ENCODE measurements around the gene VAV3.

The VAV3 gene

DNA sequence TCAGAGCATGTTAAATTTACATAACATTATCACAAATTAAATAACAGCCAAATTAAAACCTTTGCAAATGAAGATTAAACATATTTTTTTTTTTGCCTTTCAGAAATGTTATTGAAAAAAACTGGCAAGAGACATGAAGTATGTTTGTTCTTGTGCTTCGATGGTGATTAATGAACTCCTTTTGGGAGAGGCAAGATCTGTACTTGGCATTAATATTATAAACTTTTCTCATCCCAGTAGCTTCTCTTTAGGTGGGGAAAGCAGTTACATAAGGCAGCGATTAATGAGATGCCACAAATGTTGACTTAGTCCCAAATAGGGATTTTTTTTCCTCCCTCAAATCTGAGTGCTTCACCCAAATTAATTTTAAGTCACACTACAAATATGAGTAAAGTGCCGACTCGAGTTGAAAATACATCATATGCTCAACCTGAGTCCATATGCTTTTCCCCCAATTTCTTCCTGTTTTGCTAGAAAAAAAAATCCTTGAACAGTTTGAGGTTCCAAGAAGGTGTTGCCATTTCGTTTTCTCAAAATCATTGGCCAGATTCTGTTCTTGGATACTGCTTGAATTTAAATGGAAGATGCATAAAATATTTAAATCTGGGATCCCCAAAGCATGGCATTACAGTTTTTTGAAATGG, 294.5 kb downstream of the VAV3 start:
- no peaks in the 10 kb centered on the region for H3K4me1 Mint-ChIP-seq
- no peak overlapping the region for H3K27ac Mint-ChIP-seq
- no peaks in the 10 kb centered on the region for H3K27me3 Mint-ChIP-seq (ENCODE audit: low read depth, poor library complexity)
- TF ChIP-seq CTCF (IDR thresholded peaks at IDR 0.05), result no peak
- no peak overlapping the region for H3K4me3 Mint-ChIP-seq
- no peak for DNase-seq
- no peaks in the 10 kb centered on the region for H3K36me3 Mint-ChIP-seq (ENCODE audit: low read depth)
- H3K9me3 Mint-ChIP-seq, result peaks cover 6% of the 10 kb centered on the region

DNA sequence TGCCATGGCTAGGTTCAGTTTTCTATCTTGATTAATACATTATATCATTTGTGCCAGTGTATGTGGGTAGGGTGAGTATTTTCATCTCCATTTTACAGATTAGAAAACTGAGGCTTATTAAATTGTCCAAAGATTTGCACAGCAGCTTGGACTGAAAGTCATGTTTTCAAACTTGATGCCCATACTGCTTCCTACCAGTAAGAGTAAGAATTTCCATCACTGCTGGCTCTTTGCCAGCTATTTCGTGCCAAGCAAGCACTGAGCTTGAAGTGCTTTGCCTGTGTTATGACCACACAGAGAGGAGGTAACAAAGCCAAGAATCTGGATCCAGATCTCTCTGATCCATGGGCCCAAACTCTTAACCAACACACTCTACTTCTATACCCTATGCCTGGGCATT, 295.0 kb downstream of the VAV3 start:
- no peaks in the 10 kb centered on the region for H3K27me3 Mint-ChIP-seq (ENCODE audit: low read depth, poor library complexity)
- H3K4me1 Mint-ChIP-seq, result no peaks in the 10 kb centered on the region
- no peak overlapping the region for H3K4me3 Mint-ChIP-seq
- H3K36me3 Mint-ChIP-seq (ENCODE audit: low read depth), result no peaks in the 10 kb centered on the region
- no peak for DNase-seq
- peaks cover 4% of the 10 kb centered on the region for H3K9me3 Mint-ChIP-seq
- H3K27ac Mint-ChIP-seq, result no peak overlapping the region
- no peak for TF ChIP-seq CTCF (IDR thresholded peaks at IDR 0.05)

GRCh38 chr1:107668762-107669161, 296.2 kb downstream of the VAV3 start:
- H3K36me3 Mint-ChIP-seq (ENCODE audit: low read depth), result no peaks in the 10 kb centered on the region
- H3K4me1 Mint-ChIP-seq, result no peaks in the 10 kb centered on the region
- no peaks in the 10 kb centered on the region for H3K9me3 Mint-ChIP-seq
- no peaks in the 10 kb centered on the region for H3K27me3 Mint-ChIP-seq (ENCODE audit: low read depth, poor library complexity)
- H3K4me3 Mint-ChIP-seq, result no peak overlapping the region
- peak overlapping the region; percentile 17 for H3K27ac Mint-ChIP-seq
- no peak for TF ChIP-seq CTCF (IDR thresholded peaks at IDR 0.05)
- DNase-seq, result no peak

DNA sequence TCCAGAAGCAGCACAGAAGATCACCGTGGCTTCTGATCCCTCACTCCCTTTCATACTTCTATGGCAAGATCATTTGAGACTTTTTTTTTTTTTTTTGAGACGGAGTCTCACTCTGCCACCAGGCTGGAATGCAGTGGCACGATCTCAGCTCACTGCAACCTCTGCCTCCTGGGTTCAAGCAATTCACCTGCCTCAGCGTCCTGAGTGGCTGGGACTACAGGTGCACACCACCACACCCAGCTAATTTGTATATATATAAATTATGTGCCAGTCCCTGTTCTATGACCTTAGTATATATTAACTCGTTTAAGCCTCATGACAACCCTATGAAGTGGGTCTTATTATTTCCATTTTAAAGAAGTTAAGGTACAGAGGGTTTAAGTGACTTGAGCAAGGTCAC, 298.5 kb downstream of the VAV3 start:
- no peak for TF ChIP-seq CTCF (IDR thresholded peaks at IDR 0.05)
- H3K27ac Mint-ChIP-seq, result no peak overlapping the region

DNA sequence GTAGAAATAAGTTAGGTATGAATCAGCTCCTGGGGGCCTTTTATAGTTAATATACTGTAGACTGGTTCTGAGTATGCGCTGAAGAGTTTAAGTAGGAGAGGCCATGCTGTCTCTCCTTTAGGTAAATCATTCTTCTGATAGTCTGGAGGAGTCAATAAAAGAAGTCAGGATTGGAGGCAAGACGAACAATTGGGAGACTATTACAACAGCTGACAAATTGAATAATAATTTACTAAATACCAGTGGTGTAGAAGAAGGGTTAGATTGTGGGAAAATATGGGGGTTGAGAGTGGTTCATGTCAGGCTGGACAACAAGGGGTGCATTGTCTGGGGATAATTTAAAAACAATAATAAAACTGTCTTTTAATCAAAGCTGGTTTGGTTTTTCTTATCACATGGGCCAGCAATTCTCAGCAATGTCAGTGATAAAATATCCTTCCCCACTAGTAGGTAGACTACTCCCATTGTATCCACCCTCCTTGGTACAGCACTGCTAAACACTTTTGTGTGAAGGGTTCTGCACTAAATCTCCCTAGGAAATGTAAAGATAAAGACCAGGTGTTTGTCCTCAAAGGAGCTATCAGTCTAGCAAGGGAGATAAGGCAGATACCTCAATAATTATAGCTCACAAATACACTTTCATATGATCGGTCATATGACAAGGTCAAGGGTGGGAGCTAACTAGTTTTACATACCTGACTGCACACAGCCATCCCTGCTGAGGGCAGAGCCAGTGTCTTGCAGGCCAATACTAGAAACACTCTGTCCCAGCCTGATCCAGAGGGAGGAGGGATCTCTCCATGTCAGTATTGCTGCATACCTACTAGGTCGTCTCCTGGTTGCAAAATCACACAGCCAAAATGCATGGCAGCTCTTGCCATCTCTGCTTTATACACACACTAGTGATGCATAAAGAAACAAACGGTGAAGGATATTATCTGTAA, 299.7 kb downstream of the VAV3 start:
- H3K36me3 Mint-ChIP-seq (ENCODE audit: low read depth), result no peaks in the 10 kb centered on the region
- no peaks in the 10 kb centered on the region for H3K9me3 Mint-ChIP-seq
- H3K27me3 Mint-ChIP-seq (ENCODE audit: low read depth, poor library complexity), result no peaks in the 10 kb centered on the region
- H3K4me3 Mint-ChIP-seq, result no peak overlapping the region
- no peaks in the 10 kb centered on the region for H3K4me1 Mint-ChIP-seq
- no peak for TF ChIP-seq CTCF (IDR thresholded peaks at IDR 0.05)
- DNase-seq, result no peak
- no peak overlapping the region for H3K27ac Mint-ChIP-seq

More for the DNA sequence above, 298.5 kb downstream of the VAV3 start:
- Mint-ChIP-seq H3K4me1 (no peaks in the 10 kb centered on the region), H3K4me3 (no peak overlapping the region), H3K9me3 (no peaks in the 10 kb centered on the region), H3K36me3 (ENCODE audit: low read depth) (no peaks in the 10 kb centered on the region), H3K27me3 (ENCODE audit: low read depth, poor library complexity) (no peaks in the 10 kb centered on the region)
- no peak for DNase-seq
